Measurements from ENCODE around the gene TRIP10.

TRIP10 gene

GRCh38 chr19:6711605-6712004 lies 27.9 kb upstream of the TRIP10 start:
- DNase-seq (ENCODE audit: low read depth) = no peak

- DNase-seq (ENCODE audit: low read depth) = no peak
Measured at GRCh38 chr19:6712231-6712630, 27.2 kb upstream of the TRIP10 start.

- no peak for DNase-seq (ENCODE audit: low read depth)
Measured at GRCh38 chr19:6712692-6713670, 26.5 kb upstream of the TRIP10 start.

- DNase-seq (ENCODE audit: low read depth) = no peak
Measured at GRCh38 chr19:6713773-6714692, 25.4 kb upstream of the TRIP10 start.

- DNase-seq (ENCODE audit: low read depth) = no peak
Measured at GRCh38 chr19:6714749-6715555, 24.5 kb upstream of the TRIP10 start.

GRCh38 chr19:6716610-6716970 lies 22.9 kb upstream of the TRIP10 start:
- DNase-seq (ENCODE audit: low read depth) = no peak

- DNase-seq (ENCODE audit: low read depth) = no peak
Measured at GRCh38 chr19:6717036-6717435, 22.4 kb upstream of the TRIP10 start.

GRCh38 chr19:6717441-6717971 lies 22.0 kb upstream of the TRIP10 start:
- DNase-seq (ENCODE audit: low read depth) = no peak

GRCh38 chr19:6718111-6718740 lies 21.3 kb upstream of the TRIP10 start:
- no peak for DNase-seq (ENCODE audit: low read depth)

- DNase-seq (ENCODE audit: low read depth) = no peak
Measured at GRCh38 chr19:6718741-6719539, 20.5 kb upstream of the TRIP10 start.

- DNase-seq (ENCODE audit: low read depth) = no peak
Measured at GRCh38 chr19:6719540-6719861, 20.0 kb upstream of the TRIP10 start.

- DNase-seq (ENCODE audit: low read depth) = no peak
Measured at GRCh38 chr19:6719992-6720368, 19.5 kb upstream of the TRIP10 start.

GRCh38 chr19:6720369-6721137 lies 18.9 kb upstream of the TRIP10 start, which contains the start of gene C3:
TSS of gene C3 (minus strand) at chr19:6720650. CDS start at chr19:6720589, 61 bp downstream.
- DNase-seq (ENCODE audit: low read depth) = no peak

GRCh38 chr19:6721138-6721474 lies 18.4 kb upstream of the TRIP10 start:
- no peak for DNase-seq (ENCODE audit: low read depth)

- DNase-seq (ENCODE audit: low read depth) = no peak
Measured at GRCh38 chr19:6721773-6722172, 17.7 kb upstream of the TRIP10 start.

- no peak for DNase-seq (ENCODE audit: low read depth)
Measured at GRCh38 chr19:6723108-6723618, 16.3 kb upstream of the TRIP10 start.

- DNase-seq (ENCODE audit: low read depth) = no peak
Measured at GRCh38 chr19:6723738-6724137, 15.7 kb upstream of the TRIP10 start.

- DNase-seq (ENCODE audit: low read depth) = no peak
Measured at GRCh38 chr19:6724631-6725492, 14.6 kb upstream of the TRIP10 start.

Data from activated gamma-delta T cell treated with anti-CD3 and anti-CD28 coated beads, Interleukin-2, amount 50 U/mL, for 16 hours (primary cell).